K562 (cell line): ENCODE data around the gene LMAN1. TPM values are rescaled to one million over a fixed set of nuclear protein-coding genes. Genes with fewer than 3 reads are reported as not detected.

Experiments used
- HBP1 ChIP-seq: fragments of 450-650 bp; formaldehyde crosslinking; IDR thresholded peaks from 2 replicates; pipeline ENCODE4 v1.4.0; 2022; ENCODE audit warnings: missing genetic modification characterization
- HMG20A ChIP-seq: fragments of 450-650 bp; formaldehyde crosslinking; conservative IDR thresholded peaks from 2 replicates; pipeline ENCODE4 v1.4.0; 2020; ENCODE audit warnings: mild to moderate bottlenecking, mixed read lengths
- MIER1 ChIP-seq: fragments of 450-650 bp; IDR thresholded peaks from 2 replicates; pipeline ENCODE4 v1.6.1; 2016; ENCODE audit warnings: antibody characterized with exemption, mild to moderate bottlenecking, low read depth
- PHB ChIP-seq: fragments of 250-450 bp; sonication (Bioruptor Pico); IDR thresholded peaks from 2 replicates; pipeline ENCODE4 v1.5.0; 2021
- SIRT6 ChIP-seq: IDR thresholded peaks from one replicate; pipeline ENCODE4 v1.6.1; 2012; ENCODE audit warnings: low read depth, mild to moderate bottlenecking, control low read depth, inconsistent platforms, low read length, moderate library complexity
- ZKSCAN1 ChIP-seq: fragments of 150-350 bp; IDR thresholded peaks from 2 replicates; pipeline ENCODE4 v1.6.1; 2016; ENCODE audit warnings: low read depth, low read length
- ZMIZ1 ChIP-seq, 2 experiments: fragments of 150-350 bp in 1 of 2; IDR thresholded peaks; 2 replicates each; pipeline ENCODE4 v1.6.1; 2012 to 2016; ENCODE audit warnings: low read depth in 2 of 2, low read length in 2 of 2, mild to moderate bottlenecking in 1 of 2, moderate library complexity in 1 of 2
- ZNF263 ChIP-seq: sonication (generic); formaldehyde crosslinking; IDR thresholded peaks from 2 replicates; pipeline ENCODE4 v1.8.0; 2022; ENCODE audit warnings: mild to moderate bottlenecking, missing genetic modification reagents, borderline replicate concordance
- polyA plus RNA-seq, 8 experiments: library from polyadenylated mRNA; depleted of rRNA in 4 of 8; stranded (reverse) in 5 of 8; unstranded in 3 of 8; fragments of >200 nt; fragmentation: Nextera tagmentation in 2 of 8; fragmentation: Illumina TruSeq in 1 of 8; extraction: Ambion mirVana in 2 of 8; extraction: Trizol in 1 of 8; gene quantifications; 2 replicates each; pipeline versions ENCODE4 v1.2.1 to v1.2.3, GENCODE V29; 2011 to 2014; ENCODE audit warnings: inconsistent platforms in 1 of 8, missing spikeins in 1 of 8
- total RNA-seq, 7 experiments: library from RNA; depleted of rRNA in 6 of 7; stranded (reverse); fragments of >200 nt in 6 of 7; fragmentation: Illumina TruSeq in 2 of 7; extraction: Trizol in 2 of 7; gene quantifications; 2 replicates each; pipeline versions ENCODE4 v1.2.1 to v1.2.3, GENCODE V29; 2011 to 2021; ENCODE audit warnings: low replicate concordance in 1 of 7
- TF ChIP-seq, protein P1 (sequence below), 3 experiments: fragments of 200-800 bp in 1 of 3; sonication (Bioruptor generic) in 1 of 3; sonication (generic) in 1 of 3; formaldehyde crosslinking in 1 of 3; IDR thresholded peaks; 2 replicates each; pipeline versions ENCODE4 v1.6.1 to v1.8.0; 2016 to 2022; ENCODE audit warnings: mild to moderate bottlenecking in 2 of 3, missing compliant biosample characterization in 2 of 3, missing genetic modification characterization in 2 of 3, missing genetic modification reagents in 1 of 3
- TF ChIP-seq, protein P2 (sequence below), 2 experiments: IDR thresholded peaks; 2 replicates each; pipeline ENCODE4 v1.6.1; 2012; ENCODE audit warnings: improper control_type of control experiment in 2 of 2, low read depth in 2 of 2, low read length in 2 of 2, borderline replicate concordance in 1 of 2
- TF ChIP-seq, protein P3 (sequence below): fragments of 250-450 bp; sonication (Bioruptor Pico); IDR thresholded peaks from 2 replicates; pipeline ENCODE4 v1.9.0; 2021; ENCODE audit warnings: mild to moderate bottlenecking, inconsistent platforms

The LMAN1 gene
- total and polyA plus RNA-seq, 9 of the 15 experiments (the other 6 are each of a cell fraction or from before 2014, with no cell fraction given), result 18.8 to 108 (median 71.2) TPM

- TF ChIP-seq, protein P1, sequence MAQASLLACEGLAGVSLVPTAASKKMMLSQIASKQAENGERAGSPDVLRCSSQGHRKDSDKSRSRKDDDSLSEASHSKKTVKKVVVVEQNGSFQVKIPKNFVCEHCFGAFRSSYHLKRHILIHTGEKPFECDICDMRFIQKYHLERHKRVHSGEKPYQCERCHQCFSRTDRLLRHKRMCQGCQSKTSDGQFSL (CRISPR knock-in tag; IDR thresholded peaks at IDR 0.05), result no peak
- TF ChIP-seq, protein P1 (tag; IDR thresholded peaks at IDR 0.05), result no peak
- TF ChIP-seq, protein P2, sequence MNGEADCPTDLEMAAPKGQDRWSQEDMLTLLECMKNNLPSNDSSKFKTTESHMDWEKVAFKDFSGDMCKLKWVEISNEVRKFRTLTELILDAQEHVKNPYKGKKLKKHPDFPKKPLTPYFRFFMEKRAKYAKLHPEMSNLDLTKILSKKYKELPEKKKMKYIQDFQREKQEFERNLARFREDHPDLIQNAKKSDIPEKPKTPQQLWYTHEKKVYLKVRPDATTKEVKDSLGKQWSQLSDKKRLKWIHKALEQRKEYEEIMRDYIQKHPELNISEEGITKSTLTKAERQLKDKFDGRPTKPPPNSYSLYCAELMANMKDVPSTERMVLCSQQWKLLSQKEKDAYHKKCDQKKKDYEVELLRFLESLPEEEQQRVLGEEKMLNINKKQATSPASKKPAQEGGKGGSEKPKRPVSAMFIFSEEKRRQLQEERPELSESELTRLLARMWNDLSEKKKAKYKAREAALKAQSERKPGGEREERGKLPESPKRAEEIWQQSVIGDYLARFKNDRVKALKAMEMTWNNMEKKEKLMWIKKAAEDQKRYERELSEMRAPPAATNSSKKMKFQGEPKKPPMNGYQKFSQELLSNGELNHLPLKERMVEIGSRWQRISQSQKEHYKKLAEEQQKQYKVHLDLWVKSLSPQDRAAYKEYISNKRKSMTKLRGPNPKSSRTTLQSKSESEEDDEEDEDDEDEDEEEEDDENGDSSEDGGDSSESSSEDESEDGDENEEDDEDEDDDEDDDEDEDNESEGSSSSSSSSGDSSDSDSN (IDR thresholded peaks at IDR 0.05; ENCODE audit: borderline replicate concordance in 1 of 2, low read depth in 2 of 2, low read length in 2 of 2), result no peak
- TF ChIP-seq, protein P3, sequence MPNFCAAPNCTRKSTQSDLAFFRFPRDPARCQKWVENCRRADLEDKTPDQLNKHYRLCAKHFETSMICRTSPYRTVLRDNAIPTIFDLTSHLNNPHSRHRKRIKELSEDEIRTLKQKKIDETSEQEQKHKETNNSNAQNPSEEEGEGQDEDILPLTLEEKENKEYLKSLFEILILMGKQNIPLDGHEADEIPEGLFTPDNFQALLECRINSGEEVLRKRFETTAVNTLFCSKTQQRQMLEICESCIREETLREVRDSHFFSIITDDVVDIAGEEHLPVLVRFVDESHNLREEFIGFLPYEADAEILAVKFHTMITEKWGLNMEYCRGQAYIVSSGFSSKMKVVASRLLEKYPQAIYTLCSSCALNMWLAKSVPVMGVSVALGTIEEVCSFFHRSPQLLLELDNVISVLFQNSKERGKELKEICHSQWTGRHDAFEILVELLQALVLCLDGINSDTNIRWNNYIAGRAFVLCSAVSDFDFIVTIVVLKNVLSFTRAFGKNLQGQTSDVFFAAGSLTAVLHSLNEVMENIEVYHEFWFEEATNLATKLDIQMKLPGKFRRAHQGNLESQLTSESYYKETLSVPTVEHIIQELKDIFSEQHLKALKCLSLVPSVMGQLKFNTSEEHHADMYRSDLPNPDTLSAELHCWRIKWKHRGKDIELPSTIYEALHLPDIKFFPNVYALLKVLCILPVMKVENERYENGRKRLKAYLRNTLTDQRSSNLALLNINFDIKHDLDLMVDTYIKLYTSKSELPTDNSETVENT (CRISPR knock-in tag), result no peak
- TF ChIP-seq PHB (CRISPR knock-in tag), result no peak
- TF ChIP-seq ZKSCAN1, result no peak
- TF ChIP-seq HMG20A (CRISPR knock-in tag), result no peak
- TF ChIP-seq MIER1, result no peak
- no peak; the same call in 1 of the 2 replicates for TF ChIP-seq ZNF263 (CRISPR knock-in tag)
- no peak for TF ChIP-seq HBP1 (CRISPR knock-in tag)
- no peak for TF ChIP-seq SIRT6
- peak in 1 of 2 experiments; percentile 10; a peak in 1 of 4 replicates for TF ChIP-seq ZMIZ1 (IDR thresholded peaks at IDR 0.05; ENCODE audit: low read depth in 2 of 2, low read length in 2 of 2)
Measured at GRCh38 chr18:59358712-59359575, at the start of gene LMAN1 (continued).
